Liver (tissue), 9 donors: ENCODE results near the gene CDK5RAP2. TPM values are rescaled to one million over a fixed set of nuclear protein-coding genes. Genes with fewer than 3 reads are reported as not detected.

Experiments
- DNase-seq: peaks from one replicate; pipeline ENCODE4 v3.0.0-alpha.2; 2017; ENCODE audit warnings: low spot score
- H3K27ac ChIP-seq, 2 donors: one replicate each; pipeline ENCODE4 v1.7.0; 2013; ENCODE audit warnings: inconsistent platforms in 2 of 2, low read length in 2 of 2, control low read depth in 1 of 2, low read depth in 1 of 2, mild to moderate bottlenecking in 1 of 2
- H3K27me3 ChIP-seq, 4 donors: one replicate each; pipeline versions ENCODE4 v1.6.1 to v1.7.0; 2013; ENCODE audit warnings: low read length in 3 of 4, inconsistent platforms in 1 of 4, mild to moderate bottlenecking in 1 of 4, moderate library complexity in 1 of 4; ENCODE audit not compliant: control insufficient read depth in 4 of 4, insufficient read depth in 4 of 4
- H3K36me3 ChIP-seq, 4 donors: one replicate each; pipeline versions ENCODE4 v1.6.1 to v1.7.0; 2013; ENCODE audit warnings: low read length in 3 of 4, mild to moderate bottlenecking in 3 of 4, low read depth in 1 of 4, moderate library complexity in 1 of 4; ENCODE audit not compliant: control insufficient read depth in 4 of 4, insufficient read depth in 3 of 4
- H3K4me1 ChIP-seq, 4 donors: one replicate each; pipeline versions ENCODE4 v1.6.1 to v1.7.0; 2013; ENCODE audit warnings: low read length in 3 of 4, mild to moderate bottlenecking in 3 of 4, moderate library complexity in 1 of 4; ENCODE audit not compliant: control insufficient read depth in 4 of 4, insufficient read depth in 4 of 4
- H3K4me3 ChIP-seq, 3 donors: one replicate each; pipeline versions ENCODE4 v1.6.1 to v1.7.0; 2013; ENCODE audit warnings: low read length in 3 of 3, control low read depth in 1 of 3, low read depth in 1 of 3, mild to moderate bottlenecking in 1 of 3
- H3K9ac ChIP-seq, 2 donors: one replicate each; pipeline ENCODE4 v1.7.0; 2013; ENCODE audit warnings: low read length in 2 of 2, mild to moderate bottlenecking in 2 of 2, moderate library complexity in 2 of 2, control low read depth in 1 of 2, low read depth in 1 of 2
- H3K9me3 ChIP-seq, 4 donors: one replicate each; pipeline versions ENCODE4 v1.6.1 to v1.7.0; 2013; ENCODE audit warnings: low read length in 3 of 4; ENCODE audit not compliant: control insufficient read depth in 4 of 4
- EGR1 ChIP-seq, 2 donors: IDR thresholded peaks; 2 replicates each; pipeline ENCODE4 v1.6.1; 2016 to 2018; ENCODE audit warnings: antibody characterized with exemption in 2 of 2, low read depth in 2 of 2
- FOXA1 ChIP-seq: IDR thresholded peaks from 2 replicates; pipeline ENCODE4 v1.6.1; 2016; ENCODE audit warnings: antibody characterized with exemption
- FOXA2 ChIP-seq: IDR thresholded peaks from 2 replicates; pipeline ENCODE4 v1.6.1; 2016; ENCODE audit warnings: antibody characterized with exemption
- GABPA ChIP-seq, 2 donors: IDR thresholded peaks in 1 of 2; conservative IDR thresholded peaks in 1 of 2; 2 replicates each; pipeline ENCODE4 v1.6.1; 2016; ENCODE audit warnings: antibody characterized with exemption in 2 of 2, mild to moderate bottlenecking in 1 of 2, moderate library complexity in 1 of 2
- HNF4A ChIP-seq, 2 donors: conservative IDR thresholded peaks; 2 replicates each; pipeline ENCODE4 v1.6.1; 2016; ENCODE audit warnings: antibody characterized with exemption in 2 of 2, mild to moderate bottlenecking in 2 of 2
- JUND ChIP-seq, 2 donors: IDR thresholded peaks; 2 replicates each; pipeline ENCODE4 v1.6.1; 2016; ENCODE audit warnings: antibody characterized with exemption in 2 of 2
- RAD21 ChIP-seq, 2 donors: IDR thresholded peaks; 2 replicates each; pipeline ENCODE4 v1.6.1; 2016; ENCODE audit warnings: antibody characterized with exemption in 2 of 2, mild to moderate bottlenecking in 2 of 2
- RXRA ChIP-seq, 2 donors: IDR thresholded peaks; 2 replicates each; pipeline ENCODE4 v1.6.1; 2017 to 2018; ENCODE audit warnings: antibody characterized with exemption in 2 of 2, mild to moderate bottlenecking in 1 of 2
- SP1 ChIP-seq: IDR thresholded peaks from 2 replicates; pipeline ENCODE4 v1.6.1; 2018; ENCODE audit warnings: antibody characterized with exemption, mild to moderate bottlenecking
- YY1 ChIP-seq: IDR thresholded peaks from 2 replicates; pipeline ENCODE4 v1.6.1; 2016; ENCODE audit warnings: antibody characterized with exemption, mild to moderate bottlenecking
- WGBS: extraction: QIAGEN DNeasy Blood & Tissue Kit; methylation state at CpG from one replicate; pipeline ENCODE4 v1.1.7; 2013; 5-methylcytosine and 5-hydroxymethylcytosine counted together
- polyA plus RNA-seq, 2 donors: library from polyadenylated mRNA; stranded (reverse) in 1 of 2; unstranded in 1 of 2; fragments of 200-250 nt in 1 of 2; fragments of >200 nt in 1 of 2; fragmentation: Nextera tagmentation in 1 of 2; extraction: Ambion mirVana in 1 of 2; gene quantifications; one replicate each; pipeline versions ENCODE4 v1.2.1 to v1.2.3, GENCODE V29; 2013 to 2015
- total RNA-seq, 2 donors: library from RNA; depleted of rRNA; stranded (reverse); fragments of >200 nt; gene quantifications; one replicate each; pipeline ENCODE4 v1.2.3, GENCODE V29; 2014
- TF ChIP-seq, protein P1 (sequence below): fragments of 150-350 bp; IDR thresholded peaks from 2 replicates; pipeline ENCODE4 v1.5.1; 2017; ENCODE audit warnings: improper control_type of control experiment, low read depth, low read length; ENCODE audit not compliant: missing input control
- TF ChIP-seq, protein P2 (sequence below): IDR thresholded peaks from 2 replicates; pipeline ENCODE4 v1.6.1; 2016; ENCODE audit warnings: antibody characterized with exemption
- TF ChIP-seq, protein P3 (sequence below): IDR thresholded peaks from 2 replicates; pipeline ENCODE4 v1.6.1; 2016; ENCODE audit warnings: antibody characterized with exemption
- donor health status: healthy.
- donor health status: healthy.
- donor health status: healthy.
- donor health status: healthy.
- donor health status: healthy.

Gene CDK5RAP2
- total and polyA plus RNA-seq, 4 donors: 11.7 to 38.9 (median 21.7) TPM

DNA sequence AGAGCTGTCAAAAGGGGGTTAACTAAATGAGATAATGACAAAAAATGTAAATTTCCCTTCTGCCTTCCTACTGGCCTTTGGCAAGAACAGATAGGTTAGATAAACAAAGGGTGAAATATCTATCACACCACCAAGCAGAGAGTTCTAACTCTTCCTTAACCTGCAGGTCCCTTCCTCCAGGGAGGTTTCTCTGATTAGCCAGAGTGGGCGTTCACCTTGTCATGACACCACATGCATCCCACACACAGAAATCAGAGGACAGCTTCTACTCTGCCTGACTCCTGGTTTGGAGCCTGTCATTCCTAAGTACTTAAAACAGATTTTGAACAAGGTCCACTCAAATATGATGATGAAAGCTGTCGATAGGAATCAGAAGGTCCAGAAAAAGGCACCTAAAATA is 180.0 kb downstream of the CDK5RAP2 start:
- Histone ChIP-seq H3K36me3 (peaks cover 0 to 52% (median 31%) of the 10 kb centered on the region in 4 donors), H3K27me3 (no peaks in the 10 kb centered on the region), H3K4me3 (no peak overlapping the region), H3K4me1 (peaks cover 5 to 18% (median 7%) of the 10 kb centered on the region in 4 donors), H3K9me3 (no peaks in the 10 kb centered on the region), H3K27ac (no peak overlapping the region), H3K9ac (peak overlapping the region in 1 of 2 donors; percentile 37)
- TF ChIP-seq FOXA2 (peak; percentile 11), RXRA (IDR thresholded peaks at IDR 0.05) (no peak), HNF4A (conservative IDR thresholded peaks at IDR 0.05) (peak; percentile 16 to 20), JUND (IDR thresholded peaks at IDR 0.05) (no peak)
- 64% methylated on average over 2 of the region's 2 CpGs for WGBS
- no peak for DNase-seq

DNA sequence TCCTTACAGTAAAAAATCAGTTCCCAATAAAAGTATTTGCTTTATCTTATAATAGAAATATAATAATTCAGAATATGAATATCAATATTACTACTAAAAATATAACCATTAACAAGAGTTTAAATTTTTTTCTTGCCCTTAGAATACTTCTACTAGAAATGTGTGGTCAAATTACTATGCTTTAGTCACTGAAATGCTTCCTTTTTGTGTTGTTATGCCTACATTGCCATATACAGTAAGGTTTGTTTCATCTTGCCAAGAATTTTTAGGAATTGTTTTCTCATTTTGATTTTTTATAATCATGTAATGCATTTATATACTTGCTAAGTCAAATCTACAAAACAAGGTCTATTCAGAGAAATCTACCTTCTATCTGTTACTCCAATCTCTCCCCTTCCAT is 181.7 kb downstream of the CDK5RAP2 start:
- Histone ChIP-seq H3K4me1 (peaks cover 10 to 33% (median 22%) of the 10 kb centered on the region in 4 donors), H3K36me3 (peaks cover 0 to 42% (median 21%) of the 10 kb centered on the region in 4 donors), H3K9me3 (no peaks in the 10 kb centered on the region), H3K4me3 (no peak overlapping the region), H3K27ac (no peak overlapping the region), H3K27me3 (no peaks in the 10 kb centered on the region), H3K9ac (no peak overlapping the region)
- no peak for DNase-seq
- TF ChIP-seq EGR1 (IDR thresholded peaks at IDR 0.05; ENCODE audit: low read depth in 2 of 2) (no peak), SP1 (no peak), FOXA2 (no peak), FOXA1 (no peak), RAD21 (IDR thresholded peaks at IDR 0.05) (no peak)
- TF ChIP-seq, protein P1, sequence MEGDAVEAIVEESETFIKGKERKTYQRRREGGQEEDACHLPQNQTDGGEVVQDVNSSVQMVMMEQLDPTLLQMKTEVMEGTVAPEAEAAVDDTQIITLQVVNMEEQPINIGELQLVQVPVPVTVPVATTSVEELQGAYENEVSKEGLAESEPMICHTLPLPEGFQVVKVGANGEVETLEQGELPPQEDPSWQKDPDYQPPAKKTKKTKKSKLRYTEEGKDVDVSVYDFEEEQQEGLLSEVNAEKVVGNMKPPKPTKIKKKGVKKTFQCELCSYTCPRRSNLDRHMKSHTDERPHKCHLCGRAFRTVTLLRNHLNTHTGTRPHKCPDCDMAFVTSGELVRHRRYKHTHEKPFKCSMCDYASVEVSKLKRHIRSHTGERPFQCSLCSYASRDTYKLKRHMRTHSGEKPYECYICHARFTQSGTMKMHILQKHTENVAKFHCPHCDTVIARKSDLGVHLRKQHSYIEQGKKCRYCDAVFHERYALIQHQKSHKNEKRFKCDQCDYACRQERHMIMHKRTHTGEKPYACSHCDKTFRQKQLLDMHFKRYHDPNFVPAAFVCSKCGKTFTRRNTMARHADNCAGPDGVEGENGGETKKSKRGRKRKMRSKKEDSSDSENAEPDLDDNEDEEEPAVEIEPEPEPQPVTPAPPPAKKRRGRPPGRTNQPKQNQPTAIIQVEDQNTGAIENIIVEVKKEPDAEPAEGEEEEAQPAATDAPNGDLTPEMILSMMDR: no peak
- TF ChIP-seq, protein P2, sequence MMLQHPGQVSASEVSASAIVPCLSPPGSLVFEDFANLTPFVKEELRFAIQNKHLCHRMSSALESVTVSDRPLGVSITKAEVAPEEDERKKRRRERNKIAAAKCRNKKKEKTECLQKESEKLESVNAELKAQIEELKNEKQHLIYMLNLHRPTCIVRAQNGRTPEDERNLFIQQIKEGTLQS: no peak

DNA sequence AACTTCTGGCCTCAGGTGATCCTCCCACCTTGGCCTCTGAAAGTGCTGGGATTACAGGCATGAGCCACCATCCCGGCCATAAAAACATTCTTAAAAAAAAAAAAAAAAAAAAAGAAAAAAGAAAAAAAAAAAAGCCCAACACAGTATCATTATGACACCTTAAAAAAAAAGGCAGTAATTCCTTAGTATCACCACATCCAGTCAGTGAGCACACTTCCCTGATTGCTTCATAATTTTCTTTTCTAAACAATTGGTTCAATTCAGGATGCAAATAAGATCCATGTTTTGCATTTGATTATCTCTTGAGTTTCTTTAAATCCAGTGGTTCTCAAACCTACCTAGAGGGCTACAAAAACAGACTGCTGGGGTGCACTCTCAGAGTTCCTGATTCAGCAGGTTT is 182.5 kb downstream of the CDK5RAP2 start:
- TF ChIP-seq GABPA (IDR thresholded peaks at IDR 0.05 in 1 of 2, conservative IDR thresholded peaks at IDR 0.05 in 1 of 2) (no peak), YY1 (no peak), RAD21 (IDR thresholded peaks at IDR 0.05) (no peak), SP1 (no peak)
- TF ChIP-seq, protein P3, sequence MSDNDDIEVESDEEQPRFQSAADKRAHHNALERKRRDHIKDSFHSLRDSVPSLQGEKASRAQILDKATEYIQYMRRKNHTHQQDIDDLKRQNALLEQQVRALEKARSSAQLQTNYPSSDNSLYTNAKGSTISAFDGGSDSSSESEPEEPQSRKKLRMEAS: no peak
- Histone ChIP-seq H3K27me3 (no peaks in the 10 kb centered on the region), H3K36me3 (peaks cover 0 to 33% (median 13%) of the 10 kb centered on the region in 4 donors), H3K4me3 (no peak overlapping the region), H3K27ac (no peak overlapping the region), H3K4me1 (peaks cover 11 to 41% (median 30%) of the 10 kb centered on the region in 4 donors), H3K9ac (no peak overlapping the region), H3K9me3 (no peaks in the 10 kb centered on the region)
- WGBS: 100% methylated on average over 1 of the region's 1 CpG
- no peak for DNase-seq
